Activated naive CD4-positive, alpha-beta T cell treated with anti-CD3 and anti-CD28 coated beads, Interleukin-2, amount 50 U/mL, for 24 hours (primary cell): ENCODE data around the gene LRRC1.

Source experiments
- H3K27ac Mint-ChIP-seq: one replicate; pipeline ENCODE4 v1.8.0; 2021; ENCODE audit warnings: mild to moderate bottlenecking, mixed read lengths
- H3K27me3 Mint-ChIP-seq: one replicate; pipeline ENCODE4 v1.8.0; 2021; ENCODE audit warnings: mixed read lengths
- H3K36me3 Mint-ChIP-seq: one replicate; pipeline ENCODE4 v1.8.0; 2021; ENCODE audit warnings: mixed read lengths
- H3K4me1 Mint-ChIP-seq: one replicate; pipeline ENCODE4 v1.8.0; 2021; ENCODE audit warnings: mixed read lengths
- H3K4me3 Mint-ChIP-seq: one replicate; pipeline ENCODE4 v1.8.0; 2021; ENCODE audit warnings: mild to moderate bottlenecking, mixed read lengths
- H3K9me3 Mint-ChIP-seq: one replicate; pipeline ENCODE4 v1.8.0; 2021; ENCODE audit warnings: mixed read lengths

Gene LRRC1

GRCh38 chr6:53866226-53866625 lies 71.4 kb downstream of the LRRC1 start:
- Mint-ChIP-seq H3K4me3 (no peak overlapping the region), H3K27ac (no peak overlapping the region), H3K36me3 (peaks cover 2% of the 10 kb centered on the region), H3K4me1 (no peaks in the 10 kb centered on the region), H3K27me3 (no peaks in the 10 kb centered on the region), H3K9me3 (no peaks in the 10 kb centered on the region)

GRCh38 chr6:53868626-53869025 lies 73.8 kb downstream of the LRRC1 start:
- no peaks in the 10 kb centered on the region for H3K27me3 Mint-ChIP-seq

GRCh38 chr6:53869964-53870363 lies 75.2 kb downstream of the LRRC1 start:
- Mint-ChIP-seq H3K9me3 (no peaks in the 10 kb centered on the region), H3K36me3 (peaks cover 4% of the 10 kb centered on the region), H3K27ac (no peak overlapping the region), H3K4me3 (no peak overlapping the region), H3K4me1 (no peaks in the 10 kb centered on the region), H3K27me3 (no peaks in the 10 kb centered on the region)

More at GRCh38 chr6:53868626-53869025, 73.8 kb downstream of the LRRC1 start:
- no peaks in the 10 kb centered on the region for H3K9me3 Mint-ChIP-seq
- H3K4me1 Mint-ChIP-seq = no peaks in the 10 kb centered on the region
- no peak overlapping the region for H3K4me3 Mint-ChIP-seq
- H3K36me3 Mint-ChIP-seq = peaks cover 4% of the 10 kb centered on the region
- no peak overlapping the region for H3K27ac Mint-ChIP-seq

- Mint-ChIP-seq H3K36me3 (peaks cover 8% of the 10 kb centered on the region), H3K9me3 (no peaks in the 10 kb centered on the region), H3K27ac (no peak overlapping the region), H3K4me3 (no peak overlapping the region), H3K4me1 (no peaks in the 10 kb centered on the region), H3K27me3 (no peaks in the 10 kb centered on the region)
These were observed 79.1 kb downstream of the LRRC1 start for GRCh38 chr6:53873922-53874321.

- Mint-ChIP-seq H3K36me3 (peaks cover 8% of the 10 kb centered on the region), H3K27me3 (no peaks in the 10 kb centered on the region), H3K4me3 (no peak overlapping the region), H3K27ac (no peak overlapping the region), H3K4me1 (no peaks in the 10 kb centered on the region), H3K9me3 (no peaks in the 10 kb centered on the region)
These were observed 80.2 kb downstream of the LRRC1 start for GRCh38 chr6:53874964-53875363.

GRCh38 chr6:53877151-53877550 lies 82.3 kb downstream of the LRRC1 start:
- H3K4me1 Mint-ChIP-seq = no peaks in the 10 kb centered on the region
- no peaks in the 10 kb centered on the region for H3K9me3 Mint-ChIP-seq
- no peaks in the 10 kb centered on the region for H3K27me3 Mint-ChIP-seq
- H3K4me3 Mint-ChIP-seq = no peak overlapping the region
- no peak overlapping the region for H3K27ac Mint-ChIP-seq
- peaks cover 4% of the 10 kb centered on the region for H3K36me3 Mint-ChIP-seq

GRCh38 chr6:53878808-53879207 lies 84.0 kb downstream of the LRRC1 start:
- Mint-ChIP-seq H3K36me3 (peaks cover 6% of the 10 kb centered on the region), H3K27ac (no peak overlapping the region), H3K9me3 (no peaks in the 10 kb centered on the region), H3K27me3 (no peaks in the 10 kb centered on the region), H3K4me1 (no peaks in the 10 kb centered on the region), H3K4me3 (no peak overlapping the region)

- H3K4me1 Mint-ChIP-seq = no peaks in the 10 kb centered on the region
- no peak overlapping the region for H3K27ac Mint-ChIP-seq
- H3K9me3 Mint-ChIP-seq = no peaks in the 10 kb centered on the region
- no peak overlapping the region for H3K4me3 Mint-ChIP-seq
- peaks cover 6% of the 10 kb centered on the region for H3K36me3 Mint-ChIP-seq
- no peaks in the 10 kb centered on the region for H3K27me3 Mint-ChIP-seq
These were observed 84.8 kb downstream of the LRRC1 start for GRCh38 chr6:53879608-53880007.

- Mint-ChIP-seq H3K36me3 (peaks cover 2% of the 10 kb centered on the region), H3K4me1 (no peaks in the 10 kb centered on the region), H3K9me3 (no peaks in the 10 kb centered on the region), H3K4me3 (no peak overlapping the region), H3K27ac (no peak overlapping the region), H3K27me3 (no peaks in the 10 kb centered on the region)
These were observed 92.5 kb downstream of the LRRC1 start for GRCh38 chr6:53887316-53887715.

- Mint-ChIP-seq H3K4me3 (no peak overlapping the region), H3K9me3 (no peaks in the 10 kb centered on the region), H3K27ac (no peak overlapping the region), H3K4me1 (no peaks in the 10 kb centered on the region), H3K36me3 (no peaks in the 10 kb centered on the region), H3K27me3 (no peaks in the 10 kb centered on the region)
These were observed 94.1 kb downstream of the LRRC1 start for GRCh38 chr6:53888931-53889330.

- no peak overlapping the region for H3K4me3 Mint-ChIP-seq
- H3K9me3 Mint-ChIP-seq = no peaks in the 10 kb centered on the region
- H3K4me1 Mint-ChIP-seq = peaks cover 4% of the 10 kb centered on the region
- no peak overlapping the region for H3K27ac Mint-ChIP-seq
- H3K27me3 Mint-ChIP-seq = no peaks in the 10 kb centered on the region
- no peaks in the 10 kb centered on the region for H3K36me3 Mint-ChIP-seq
These were observed 94.6 kb downstream of the LRRC1 start for GRCh38 chr6:53889365-53889764.

- no peaks in the 10 kb centered on the region for H3K9me3 Mint-ChIP-seq
- H3K36me3 Mint-ChIP-seq = peaks cover 3% of the 10 kb centered on the region
- H3K27me3 Mint-ChIP-seq = no peaks in the 10 kb centered on the region
- H3K27ac Mint-ChIP-seq = no peak overlapping the region
- H3K4me3 Mint-ChIP-seq = no peak overlapping the region
- H3K4me1 Mint-ChIP-seq = peaks cover 5% of the 10 kb centered on the region
These were observed 97.9 kb downstream of the LRRC1 start for GRCh38 chr6:53892707-53893106.

GRCh38 chr6:53894091-53894490 lies 99.3 kb downstream of the LRRC1 start:
- Mint-ChIP-seq H3K9me3 (no peaks in the 10 kb centered on the region), H3K4me3 (no peak overlapping the region), H3K27me3 (no peaks in the 10 kb centered on the region), H3K4me1 (peaks cover 5% of the 10 kb centered on the region), H3K27ac (no peak overlapping the region), H3K36me3 (peaks cover 5% of the 10 kb centered on the region)

GRCh38 chr6:53896196-53896595 lies 101.4 kb downstream of the LRRC1 start:
- no peaks in the 10 kb centered on the region for H3K9me3 Mint-ChIP-seq
- no peaks in the 10 kb centered on the region for H3K27me3 Mint-ChIP-seq
- H3K36me3 Mint-ChIP-seq = peaks cover 5% of the 10 kb centered on the region
- H3K4me3 Mint-ChIP-seq = no peak overlapping the region
- H3K4me1 Mint-ChIP-seq = peaks cover 5% of the 10 kb centered on the region
- no peak overlapping the region for H3K27ac Mint-ChIP-seq

- Mint-ChIP-seq H3K9me3 (no peaks in the 10 kb centered on the region), H3K4me1 (peaks cover 5% of the 10 kb centered on the region), H3K4me3 (no peak overlapping the region), H3K27ac (no peak overlapping the region), H3K27me3 (no peaks in the 10 kb centered on the region), H3K36me3 (peaks cover 5% of the 10 kb centered on the region)
These were observed 103.4 kb downstream of the LRRC1 start for GRCh38 chr6:53898026-53898795.

GRCh38 chr6:53899512-53899911 lies 104.7 kb downstream of the LRRC1 start:
- Mint-ChIP-seq H3K9me3 (no peaks in the 10 kb centered on the region), H3K27ac (no peak overlapping the region), H3K36me3 (peaks cover 9% of the 10 kb centered on the region), H3K27me3 (no peaks in the 10 kb centered on the region), H3K4me3 (no peak overlapping the region), H3K4me1 (peaks cover under 1% of the 10 kb centered on the region)

- no peaks in the 10 kb centered on the region for H3K4me1 Mint-ChIP-seq
- H3K27ac Mint-ChIP-seq = no peak overlapping the region
- H3K27me3 Mint-ChIP-seq = no peaks in the 10 kb centered on the region
- peaks cover 12% of the 10 kb centered on the region for H3K36me3 Mint-ChIP-seq
- no peaks in the 10 kb centered on the region for H3K9me3 Mint-ChIP-seq
- no peak overlapping the region for H3K4me3 Mint-ChIP-seq
These were observed 108.6 kb downstream of the LRRC1 start for GRCh38 chr6:53903357-53903756.
